Neuronal stem cell (in vitro differentiated cells): ENCODE measurements around the gene STXBP1.

Experiments
- DNase-seq: peaks from one replicate; pipeline ENCODE4 v3.0.0-alpha.2; 2013; ENCODE audit warnings: low spot score
- H2AFZ ChIP-seq: one replicate; pipeline ENCODE4 v1.6.1; 2013; ENCODE audit warnings: mild to moderate bottlenecking, low read length, inconsistent platforms
- H2AK5ac ChIP-seq: 2 replicates; pipeline ENCODE4 v1.6.1; 2013; ENCODE audit warnings: low read depth, mild to moderate bottlenecking, inconsistent platforms, low read length, moderate library complexity, mixed read lengths
- H2BK120ac ChIP-seq: 2 replicates; pipeline ENCODE4 v1.6.1; 2013; ENCODE audit warnings: low read depth, mild to moderate bottlenecking, inconsistent platforms, low read length, moderate library complexity, mixed read lengths
- H2BK12ac ChIP-seq: one replicate; pipeline ENCODE4 v1.6.1; 2013; ENCODE audit warnings: low read length, inconsistent platforms
- H2BK15ac ChIP-seq: 2 replicates; pipeline ENCODE4 v1.6.1; 2013; ENCODE audit warnings: mild to moderate bottlenecking, low read length, inconsistent platforms, mixed read lengths
- H2BK5ac ChIP-seq: one replicate; pipeline ENCODE4 v1.6.1; 2013; ENCODE audit warnings: inconsistent platforms, mild to moderate bottlenecking, low read length, moderate library complexity
- H3K14ac ChIP-seq: one replicate; pipeline ENCODE4 v1.6.1; 2013; ENCODE audit warnings: low read length, inconsistent platforms
- H3K18ac ChIP-seq: 2 replicates; pipeline ENCODE4 v1.6.1; 2013; ENCODE audit warnings: low read length, inconsistent platforms
- H3K23ac ChIP-seq: 2 replicates; pipeline ENCODE4 v1.6.1; 2013; ENCODE audit warnings: low read depth, mild to moderate bottlenecking, mixed read lengths, low read length, inconsistent platforms; ENCODE audit not compliant: poor library complexity
- H3K27ac ChIP-seq: replicated peaks from 3 replicates; pipeline ENCODE4 v1.5.1; 2013; ENCODE audit warnings: low read length, inconsistent platforms
- H3K27me3 ChIP-seq, 3 experiments: 2 replicates each; pipeline ENCODE4 v1.6.1; 2013; ENCODE audit warnings: low read length in 3 of 3, mild to moderate bottlenecking in 2 of 3, inconsistent platforms in 1 of 3, low read depth in 1 of 3, mixed read lengths in 1 of 3, moderate library complexity in 1 of 3; ENCODE audit not compliant: control insufficient read depth in 3 of 3, insufficient read depth in 3 of 3
- H3K36me3 ChIP-seq, 2 donors: replicated peaks in 1 of 2; 2 replicates each; pipeline ENCODE4 v1.6.1; 2013; ENCODE audit warnings: low read length in 2 of 2; ENCODE audit not compliant: control insufficient read depth in 2 of 2, insufficient read depth in 2 of 2
- H3K4ac ChIP-seq: 2 replicates; pipeline ENCODE4 v1.6.1; 2013; ENCODE audit warnings: inconsistent platforms, mild to moderate bottlenecking, low read length, moderate library complexity
- H3K4me1 ChIP-seq, 2 donors: 1 replicate in 1 of 2; 2 replicates in 1 of 2; pipeline ENCODE4 v1.6.1; 2013; ENCODE audit warnings: low read length in 2 of 2, low read depth in 1 of 2; ENCODE audit not compliant: control insufficient read depth in 2 of 2, insufficient read depth in 1 of 2
- H3K4me2 ChIP-seq: one replicate; pipeline ENCODE4 v1.6.1; 2013; ENCODE audit warnings: mild to moderate bottlenecking, low read length, inconsistent platforms; ENCODE audit not compliant: insufficient read depth, poor library complexity, severe bottlenecking
- H3K4me3 ChIP-seq, 2 donors: 2 replicates each; pipeline ENCODE4 v1.5.1; 2013; ENCODE audit warnings: low read length in 2 of 2, mild to moderate bottlenecking in 2 of 2, inconsistent platforms in 1 of 2, moderate library complexity in 1 of 2
- H3K79me1 ChIP-seq: one replicate; pipeline ENCODE4 v1.6.1; 2013; ENCODE audit warnings: low read depth, mild to moderate bottlenecking, inconsistent platforms, low read length, moderate library complexity
- H3K9ac ChIP-seq: one replicate; pipeline ENCODE4 v1.6.1; 2013; ENCODE audit warnings: mild to moderate bottlenecking, low read depth, low read length, inconsistent platforms; ENCODE audit not compliant: poor library complexity
- H3K9me3 ChIP-seq, 2 donors: replicated peaks in 1 of 2; 2 replicates each; pipeline versions ENCODE3 to v1.6.1; 2013; ENCODE audit warnings: low read length in 2 of 2, mild to moderate bottlenecking in 2 of 2, inconsistent platforms in 1 of 2, low read depth in 1 of 2, mixed read lengths in 1 of 2, moderate library complexity in 1 of 2; ENCODE audit not compliant: control insufficient read depth in 2 of 2, insufficient read depth in 1 of 2
- H4K8ac ChIP-seq: one replicate; pipeline ENCODE4 v1.6.1; 2013; ENCODE audit warnings: low read depth, mild to moderate bottlenecking, inconsistent platforms, low read length, moderate library complexity
- H4K91ac ChIP-seq: one replicate; pipeline ENCODE4 v1.6.1; 2013; ENCODE audit warnings: low read length, low read depth, mild to moderate bottlenecking, inconsistent platforms; ENCODE audit not compliant: poor library complexity
- WGBS, 2 donors: extraction: QIAGEN DNeasy Blood & Tissue Kit; methylation state at CpG; one replicate each; pipeline ENCODE4 v1.1.7; 2013; ENCODE audit warnings: missing lambda C conversion rate in 2 of 2, mixed read lengths in 1 of 2; ENCODE audit not compliant: insufficient read length in 2 of 2, insufficient replicate concordance in 1 of 2; ENCODE audit errors: extremely low coverage in 2 of 2; 5-methylcytosine and 5-hydroxymethylcytosine counted together

The STXBP1 gene

GRCh38 chr9:127611603-127611898, 526 bp upstream of the STXBP1 start:
- H2BK120ac ChIP-seq: no peak overlapping the region
- no peak for DNase-seq
- no peak overlapping the region for H3K27ac ChIP-seq
- H4K8ac ChIP-seq: no peak overlapping the region
- peaks cover 11% of the 10 kb centered on the region in 2 donors for H3K4me1 ChIP-seq
- no peak overlapping the region for H4K91ac ChIP-seq
- peak overlapping the region; percentile 94 for H2BK15ac ChIP-seq
- H3K23ac ChIP-seq: peak overlapping the region; percentile 80
- H3K36me3 ChIP-seq: no peaks in the 10 kb centered on the region
- H2BK12ac ChIP-seq: no peak overlapping the region
- peaks cover 3% of the 10 kb centered on the region for H3K79me1 ChIP-seq
- peaks cover 0 to 28% (median 20%) of the 10 kb centered on the region in 3 experiments for H3K27me3 ChIP-seq
- H3K4ac ChIP-seq: no peak overlapping the region
- H3K9me3 ChIP-seq: peaks cover 0 to 2% of the 10 kb centered on the region in 2 donors
- WGBS, 2 donors: no CpG with 5 or more reads among the region's 11 CpGs
- H2BK5ac ChIP-seq: peak overlapping the region; percentile 39
- H2AK5ac ChIP-seq: no peak overlapping the region
- H3K14ac ChIP-seq: peak overlapping the region; percentile 38
- H3K9ac ChIP-seq: peak overlapping the region; percentile 63
- peak overlapping the region; percentile 93 for H3K4me2 ChIP-seq
- peak overlapping the region; percentile 59 to 82 for H3K4me3 ChIP-seq
- H2AFZ ChIP-seq: peak overlapping the region; percentile 91
- H3K18ac ChIP-seq: peak overlapping the region; percentile 96

- H3K36me3 ChIP-seq: no peaks in the 10 kb centered on the region
- peaks cover 4 to 6% of the 10 kb centered on the region in 2 donors for H3K4me1 ChIP-seq
- peak overlapping the region; percentile 35 for H2AK5ac ChIP-seq
- H4K91ac ChIP-seq: no peak overlapping the region
- no peak overlapping the region for H4K8ac ChIP-seq
- H3K23ac ChIP-seq: peak overlapping the region; percentile 85
- no peak overlapping the region for H2BK15ac ChIP-seq
- peak overlapping the region; percentile 92 for H3K9ac ChIP-seq
- H2BK120ac ChIP-seq: no peak overlapping the region
- no peak overlapping the region for H2BK5ac ChIP-seq
- H2BK12ac ChIP-seq: no peak overlapping the region
- no CpG with 5 or more reads among the region's 41 CpGs for WGBS, 2 donors
- DNase-seq: no peak
- H3K4me3 ChIP-seq: peak overlapping the region; percentile 83 to 97
- no peak overlapping the region for H3K4ac ChIP-seq
- peaks cover 0 to 2% of the 10 kb centered on the region in 2 donors for H3K9me3 ChIP-seq
- H3K4me2 ChIP-seq: peak overlapping the region; percentile 75
- H3K27ac ChIP-seq: no peak overlapping the region
- peak overlapping the region; percentile 90 for H3K18ac ChIP-seq
- peak overlapping the region; percentile 97 for H2AFZ ChIP-seq
- peaks cover 3% of the 10 kb centered on the region for H3K79me1 ChIP-seq
- H3K14ac ChIP-seq: peak overlapping the region; percentile 84
- H3K27me3 ChIP-seq: peaks cover 0 to 24% (median 20%) of the 10 kb centered on the region in 3 experiments
Measured at GRCh38 chr9:127612939-127613582, 984 bp downstream of the STXBP1 start.

GRCh38 chr9:127613583-127613954, 1.5 kb downstream of the STXBP1 start:
- no CpG with 5 or more reads among the region's 5 CpGs for WGBS, 2 donors
- peak overlapping the region; percentile 83 to 97 for H3K4me3 ChIP-seq

GRCh38 chr9:127614961-127615360, 2.9 kb downstream of the STXBP1 start:
- no peak overlapping the region for H4K8ac ChIP-seq
- H2BK15ac ChIP-seq: no peak overlapping the region
- peaks cover 0 to 10% (median 10%) of the 10 kb centered on the region in 3 experiments for H3K27me3 ChIP-seq
- H2BK5ac ChIP-seq: no peak overlapping the region
- H2BK120ac ChIP-seq: no peak overlapping the region
- H3K4me2 ChIP-seq: no peak overlapping the region
- no peak overlapping the region for H3K4me3 ChIP-seq
- no peak for DNase-seq
- peaks cover 0 to 2% of the 10 kb centered on the region in 2 donors for H3K9me3 ChIP-seq
- H3K9ac ChIP-seq: no peak overlapping the region
- no CpG with 5 or more reads among the region's 3 CpGs for WGBS, 2 donors
- H3K14ac ChIP-seq: no peak overlapping the region
- no peak overlapping the region for H3K18ac ChIP-seq
- H3K23ac ChIP-seq: no peak overlapping the region
- H3K4ac ChIP-seq: no peak overlapping the region
- no peak overlapping the region for H2BK12ac ChIP-seq
- H2AFZ ChIP-seq: no peak overlapping the region
- no peak overlapping the region for H2AK5ac ChIP-seq
- no peak overlapping the region for H4K91ac ChIP-seq
- peaks cover 3% of the 10 kb centered on the region for H3K79me1 ChIP-seq
- H3K27ac ChIP-seq: no peak overlapping the region
- peaks cover 2 to 4% of the 10 kb centered on the region in 2 donors for H3K4me1 ChIP-seq
- H3K36me3 ChIP-seq: no peaks in the 10 kb centered on the region

More at GRCh38 chr9:127613583-127613954, 1.5 kb downstream of the STXBP1 start:
- H3K23ac ChIP-seq: no peak overlapping the region
- no peak overlapping the region for H2BK120ac ChIP-seq
- no peak overlapping the region for H3K4ac ChIP-seq
- H2AFZ ChIP-seq: peak overlapping the region; percentile 97
- no peak overlapping the region for H2BK12ac ChIP-seq
- no peak overlapping the region for H2AK5ac ChIP-seq
- peaks cover 3% of the 10 kb centered on the region for H3K79me1 ChIP-seq
- peak overlapping the region; percentile 84 for H3K14ac ChIP-seq
- H2BK5ac ChIP-seq: no peak overlapping the region
- peaks cover 0 to 2% of the 10 kb centered on the region in 2 donors for H3K9me3 ChIP-seq
- no peak overlapping the region for H2BK15ac ChIP-seq
- DNase-seq: no peak
- H3K27ac ChIP-seq: no peak overlapping the region
- no peak overlapping the region for H3K9ac ChIP-seq
- peak overlapping the region; percentile 75 for H3K4me2 ChIP-seq
- peaks cover 0 to 23% (median 20%) of the 10 kb centered on the region in 3 experiments for H3K27me3 ChIP-seq
- H3K18ac ChIP-seq: no peak overlapping the region
- no peak overlapping the region for H4K91ac ChIP-seq
- H3K36me3 ChIP-seq: no peaks in the 10 kb centered on the region
- H3K4me1 ChIP-seq: peaks cover 3 to 6% of the 10 kb centered on the region in 2 donors
- no peak overlapping the region for H4K8ac ChIP-seq
